Endothelial cell of umbilical vein (primary cell): Measurements from ENCODE around the gene SCYL1. TPM values are rescaled to one million over a fixed set of nuclear protein-coding genes. Genes with fewer than 3 reads are reported as not detected.

Source experiments
- BruUV-seq: library from RNA; stranded (reverse); fragments of 400-500 nt; replicated peaks from 2 replicates; lab custom pipeline; 2021; lab: Mats Ljungman, UMichigan
- CTCF ChIA-PET: fragments of 300-600, 350-600 bp; sonication (Branson Sonifier 250); formaldehyde crosslinking; loops from one replicate; lab custom pipeline; 2021; ENCODE audit warnings: antibody characterized with exemption, inconsistent platforms; lab: Charles Lee
- POLR2A ChIA-PET: fragments of 300-600, 350-600 bp; sonication (Branson Sonifier 250); formaldehyde crosslinking; loops from one replicate; lab custom pipeline; 2021; ENCODE audit warnings: antibody characterized with exemption, inconsistent platforms; lab: Charles Lee
- DNase-seq: peaks from one replicate; pipeline ENCODE4 v3.0.0-alpha.2; 2011; ENCODE audit warnings: low read depth, low spot score
- FAIRE-seq: peaks from 2 replicates; lab custom pipeline; 2011; peaks lifted over from hg19 to GRCh38; lab: Jason Lieb, UNC
- H2AFZ ChIP-seq: 2 replicates; pipeline ENCODE4 v1.6.0; 2012; ENCODE audit warnings: low read depth, low read length, control low read depth, inconsistent platforms
- H3K27ac ChIP-seq: 2 replicates; pipeline ENCODE4 v1.5.1; 2011; ENCODE audit warnings: low read depth, mild to moderate bottlenecking, control low read depth, low read length, moderate library complexity; ENCODE audit not compliant: insufficient read depth
- H3K27me3 ChIP-seq, 2 experiments: 2 replicates each; pipeline versions ENCODE4 v1.6.0 to v1.6.1; 2011; ENCODE audit warnings: low read length in 2 of 2, mixed read lengths in 1 of 2; ENCODE audit not compliant: control insufficient read depth in 2 of 2, insufficient read depth in 2 of 2
- H3K36me3 ChIP-seq, 2 experiments: 2 replicates in 1 of 2; 3 replicates in 1 of 2; pipeline ENCODE4 v1.5.1; 2011; ENCODE audit warnings: low read length in 2 of 2, mild to moderate bottlenecking in 1 of 2, moderate library complexity in 1 of 2; ENCODE audit not compliant: control insufficient read depth in 2 of 2, insufficient read depth in 2 of 2; ENCODE audit errors: extremely low read depth in 1 of 2
- H3K4me1 ChIP-seq: 3 replicates; pipeline ENCODE4 v1.5.1; 2011; ENCODE audit warnings: mild to moderate bottlenecking, low read length; ENCODE audit not compliant: control insufficient read depth, insufficient read depth; ENCODE audit errors: extremely low read depth
- H3K4me2 ChIP-seq: 2 replicates; pipeline ENCODE4 v1.6.1; 2011; ENCODE audit warnings: low read length, control low read depth, mixed read lengths; ENCODE audit not compliant: insufficient read depth
- H3K4me3 ChIP-seq, 3 experiments: fragments of 200-600 bp in 1 of 3; sonication (generic), shearing (Covaris generic) in 1 of 3; replicated peaks in 1 of 3; 2 replicates each; pipeline ENCODE4 v1.5.1; 2011 to 2016; ENCODE audit warnings: control low read depth in 3 of 3, low read length in 3 of 3, mild to moderate bottlenecking in 2 of 3, inconsistent platforms in 1 of 3, low read depth in 1 of 3, moderate library complexity in 1 of 3; ENCODE audit not compliant: insufficient read depth in 1 of 3
- H3K79me2 ChIP-seq: 2 replicates; pipeline ENCODE4 v1.6.0; 2012; ENCODE audit warnings: low read length, inconsistent platforms; ENCODE audit not compliant: control insufficient read depth, insufficient read depth
- H3K9ac ChIP-seq: replicated peaks from 2 replicates; pipeline ENCODE3; 2011; ENCODE audit warnings: low read length, control low read depth; ENCODE audit not compliant: insufficient read depth; ENCODE audit errors: extremely low read depth
- H3K9me1 ChIP-seq: replicated peaks from 3 replicates; pipeline ENCODE4 v1.6.0; 2011; ENCODE audit warnings: mild to moderate bottlenecking, low read length; ENCODE audit not compliant: control insufficient read depth, insufficient read depth; ENCODE audit errors: extremely low read depth
- H3K9me3 ChIP-seq: replicated peaks from 2 replicates; pipeline ENCODE4 v1.5.1; 2012; ENCODE audit warnings: low read length, inconsistent platforms; ENCODE audit not compliant: control insufficient read depth, insufficient read depth
- H4K20me1 ChIP-seq: replicated peaks from 2 replicates; pipeline ENCODE3; 2011; ENCODE audit warnings: mild to moderate bottlenecking, low read length; ENCODE audit not compliant: control insufficient read depth, insufficient read depth; ENCODE audit errors: extremely low read depth
- FOS ChIP-seq: IDR thresholded peaks from 2 replicates; pipeline ENCODE4 v1.6.1; 2011; ENCODE audit warnings: mild to moderate bottlenecking, low read length, moderate library complexity, borderline replicate concordance; ENCODE audit not compliant: insufficient read depth
- JUN ChIP-seq: IDR thresholded peaks from 2 replicates; pipeline ENCODE4 v1.6.1; 2011; ENCODE audit warnings: borderline replicate concordance, low read depth; ENCODE audit not compliant: insufficient read length, insufficient read depth
- MYC ChIP-seq: IDR thresholded peaks from one replicate; pipeline ENCODE4 v1.6.1; 2011; ENCODE audit warnings: mild to moderate bottlenecking, low read depth, low read length
- POLR2A ChIP-seq: IDR thresholded peaks from 2 replicates; pipeline ENCODE4 v1.6.1; 2012; ENCODE audit warnings: low read depth, mild to moderate bottlenecking, control low read depth, low read length
- POLR2AphosphoS5 ChIP-seq: IDR thresholded peaks from 2 replicates; pipeline ENCODE4 v1.6.1; 2012; ENCODE audit warnings: low read depth, mild to moderate bottlenecking, control low read depth, low read length, moderate library complexity; ENCODE audit not compliant: insufficient read depth
- dilution Hi-C: fragments of 300-500 bp; cut with MboI; formaldehyde crosslinking; loops from one replicate; pipeline ENCODE4 v1.15.0; 2019; ENCODE audit warnings: low sequenced_read_pairs; ENCODE audit not compliant: extremely low pct_ligation_motif_present
- intact Hi-C: fragments of 100-400 bp; cut with micrococcal nuclease; formaldehyde crosslinking; loops from one replicate; pipeline ENCODE4 v1.10.0; 2022
- polyA plus RNA-seq, 4 experiments: library from polyadenylated mRNA; depleted of rRNA in 3 of 4; stranded (reverse) in 3 of 4; unstranded in 1 of 4; fragments of >200 nt; gene quantifications; 2 replicates each; pipeline versions ENCODE4 v1.2.1 to v1.2.3, GENCODE V29; 2011 to 2012; ENCODE audit warnings: missing spikeins in 1 of 4
- total RNA-seq: library from RNA; stranded (reverse); gene quantifications from 2 replicates; pipeline ENCODE4 v1.2.3, GENCODE V29; 2021
- TF ChIP-seq, protein P1 (sequence below), 2 donors: IDR thresholded peaks; 1 replicate in 1 of 2; 2 replicates in 1 of 2; pipeline ENCODE4 v1.5.1; 2011; ENCODE audit warnings: low read length in 2 of 2, mild to moderate bottlenecking in 2 of 2, moderate library complexity in 2 of 2, control low read depth in 1 of 2, inconsistent platforms in 1 of 2, low read depth in 1 of 2; ENCODE audit not compliant: insufficient read depth in 1 of 2; ENCODE audit errors: extremely low read depth in 1 of 2

Gene SCYL1
- total and polyA plus RNA-seq, 2 donors (not counting 3 experiments of a cell fraction or from before 2014, with no cell fraction given): 88.2 to 126 TPM

DNA sequence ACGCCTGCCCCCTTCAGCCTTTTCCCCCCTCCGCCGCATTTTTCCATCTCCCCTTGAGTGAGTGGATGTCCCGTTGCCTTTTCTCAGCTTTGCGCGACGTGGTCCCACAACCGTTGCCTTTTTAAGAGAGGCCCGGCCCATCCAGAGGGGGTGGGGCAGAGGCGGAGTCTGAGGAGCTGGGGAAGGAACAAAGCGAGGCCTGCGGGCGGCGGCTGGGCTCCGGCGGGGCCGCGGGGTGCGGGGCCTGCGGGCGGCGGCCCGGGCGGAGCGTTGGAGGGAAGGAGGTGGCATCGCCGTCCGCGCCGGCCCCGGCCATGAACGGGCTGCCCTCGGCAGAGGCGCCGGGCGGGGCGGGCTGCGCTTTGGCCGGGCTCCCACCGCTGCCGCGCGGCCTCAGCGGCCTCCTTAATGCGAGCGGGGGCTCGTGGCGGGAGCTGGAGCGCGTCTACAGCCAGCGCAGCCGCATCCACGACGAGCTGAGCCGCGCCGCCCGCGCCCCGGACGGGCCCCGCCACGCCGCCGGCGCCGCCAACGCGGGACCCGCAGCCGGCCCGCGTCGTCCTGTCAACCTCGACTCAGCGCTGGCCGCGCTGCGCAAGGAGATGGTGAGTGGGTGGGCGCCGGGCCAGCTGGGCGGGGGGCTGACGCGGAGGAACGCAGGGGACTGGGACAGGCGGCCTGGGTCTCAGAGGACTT is 47.6 kb downstream of the SCYL1 start, which contains the start of gene FAM89B:
Gene FAM89B, plus strand, starts transcription at position 183 of the 696 bp plus-strand sequence. Its CDS starts 132 bp downstream, at position 315.
- peak within 1 kb of the TSS; percentile 82 for H3K4me2 ChIP-seq
- FAIRE-seq (peak; percentile 92), DNase-seq (peak; percentile 81)
- H3K79me2 ChIP-seq: peaks cover 25% of the 10 kb centered on the region
- no peaks in the 10 kb centered on the region for H3K27me3 ChIP-seq
- intact Hi-C loops: loop anchor here (1.0 to 5.0 kb wide), 3 partner anchors 32 to 190 kb away; partner anchors contain the start of gene SLC25A45
- no peaks in the 10 kb centered on the region for H4K20me1 ChIP-seq
- TF ChIP-seq, protein P1, sequence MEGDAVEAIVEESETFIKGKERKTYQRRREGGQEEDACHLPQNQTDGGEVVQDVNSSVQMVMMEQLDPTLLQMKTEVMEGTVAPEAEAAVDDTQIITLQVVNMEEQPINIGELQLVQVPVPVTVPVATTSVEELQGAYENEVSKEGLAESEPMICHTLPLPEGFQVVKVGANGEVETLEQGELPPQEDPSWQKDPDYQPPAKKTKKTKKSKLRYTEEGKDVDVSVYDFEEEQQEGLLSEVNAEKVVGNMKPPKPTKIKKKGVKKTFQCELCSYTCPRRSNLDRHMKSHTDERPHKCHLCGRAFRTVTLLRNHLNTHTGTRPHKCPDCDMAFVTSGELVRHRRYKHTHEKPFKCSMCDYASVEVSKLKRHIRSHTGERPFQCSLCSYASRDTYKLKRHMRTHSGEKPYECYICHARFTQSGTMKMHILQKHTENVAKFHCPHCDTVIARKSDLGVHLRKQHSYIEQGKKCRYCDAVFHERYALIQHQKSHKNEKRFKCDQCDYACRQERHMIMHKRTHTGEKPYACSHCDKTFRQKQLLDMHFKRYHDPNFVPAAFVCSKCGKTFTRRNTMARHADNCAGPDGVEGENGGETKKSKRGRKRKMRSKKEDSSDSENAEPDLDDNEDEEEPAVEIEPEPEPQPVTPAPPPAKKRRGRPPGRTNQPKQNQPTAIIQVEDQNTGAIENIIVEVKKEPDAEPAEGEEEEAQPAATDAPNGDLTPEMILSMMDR (IDR thresholded peaks at IDR 0.05; ENCODE audit: extremely low read depth in 1 of 2, insufficient read depth in 1 of 2, low read depth in 1 of 2, low read length in 2 of 2): no peak
- TF ChIP-seq POLR2AphosphoS5 (peak; percentile 90), POLR2A (peak; percentile 85), FOS (no peak), JUN (no peak), MYC (no peak)
- peak within 1 kb of the TSS; percentile 36 to 73 (median 65) for H3K4me3 ChIP-seq
- no peaks in the 10 kb centered on the region for H3K36me3 ChIP-seq
- ChIA-PET CTCF (interaction anchor here (0.6 to 9.7 kb wide), 17 partner anchors 11 to 91 kb away, joined by 3 to 167 read pairs (median 5); partner anchors contain the start of genes LTBP3, PCNX3 and SCYL1), POLR2A (interaction anchor here (1.1 kb wide), 1 partner anchor 64 kb away, joined by 10 read pairs; no protein-coding TSS in a partner anchor)
- BruUV-seq: no TSS peak
- H2AFZ ChIP-seq: no peak within 1 kb of the TSS
- no peaks in the 10 kb centered on the region for H3K9me1 ChIP-seq
- H3K4me1 ChIP-seq: peaks cover 57% of the 10 kb centered on the region
- dilution Hi-C loops: no loop called here
- H3K9ac ChIP-seq: peak within 1 kb of the TSS; percentile 76
- H3K27ac ChIP-seq: peak within 1 kb of the TSS; percentile 51
- no peaks in the 10 kb centered on the region for H3K9me3 ChIP-seq
